Endometrial microvascular endothelial cells (primary cell): ENCODE data around the gene GPS1. TPM values are rescaled to one million over a fixed set of nuclear protein-coding genes. Genes with fewer than 3 reads are reported as not detected.

ENCODE experiments used
- in situ Hi-C: cut with HindIII; loops from 2 replicates; pipeline ENCODE4 v1.10.0; 2017; ENCODE audit warnings: low sequenced_read_pairs, low pct_unique_long_range_greater_than_20kb; ENCODE audit errors: inconsistent ontology term
- total RNA-seq: library from RNA; depleted of rRNA; stranded (reverse); fragments of >200 nt; gene quantifications from one replicate; pipeline ENCODE4 v1.2.3, GENCODE V29; 2015; ENCODE audit errors: inconsistent ontology term

Gene GPS1
- total RNA-seq, 1 donor from 2014 or later, result 140 TPM

- in situ Hi-C loops, result no loop called here
These were observed 2.8 kb downstream of the GPS1 start for GRCh38 chr17:82054351-82055022.

- in situ Hi-C loops, result no loop called here
These were observed 3.6 kb downstream of the GPS1 start for GRCh38 chr17:82055023-82055964.

- in situ Hi-C loops, result no loop called here
These were observed 4.4 kb downstream of the GPS1 start for GRCh38 chr17:82055965-82056728.

GRCh38 chr17:82056729-82057621, 5.3 kb downstream of the GPS1 start:
- in situ Hi-C loops, result no loop called here

GRCh38 chr17:82058230-82058854, 6.6 kb downstream of the GPS1 start:
- in situ Hi-C loops, result no loop called here

GRCh38 chr17:82058855-82059249, 7.2 kb downstream of the GPS1 start:
- in situ Hi-C loops, result no loop called here

GRCh38 chr17:82059272-82060000, 7.7 kb downstream of the GPS1 start:
- in situ Hi-C loops, result no loop called here

GRCh38 chr17:82060001-82060380, 8.3 kb downstream of the GPS1 start:
- in situ Hi-C loops, result no loop called here

- in situ Hi-C loops, result no loop called here
These were observed 8.9 kb downstream of the GPS1 start for GRCh38 chr17:82060614-82061013.

GRCh38 chr17:82061047-82061925, 9.6 kb downstream of the GPS1 start:
- in situ Hi-C loops, result no loop called here

- in situ Hi-C loops, result no loop called here
These were observed 10.6 kb downstream of the GPS1 start for GRCh38 chr17:82062076-82062983.

- in situ Hi-C loops, result no loop called here
These were observed 11.3 kb downstream of the GPS1 start for GRCh38 chr17:82062984-82063368.

GRCh38 chr17:82063424-82064415, 12.0 kb downstream of the GPS1 start:
- in situ Hi-C loops, result no loop called here

GRCh38 chr17:82064433-82065192, 12.9 kb downstream of the GPS1 start:
- in situ Hi-C loops, result no loop called here
